GM19467 (cell line): Measurements from ENCODE around the gene OPCML.

Experiments
- ATAC-seq: cut with Tn5 transposase; IDR thresholded peaks from one replicate; pipeline ENCODE4 v1.9.1; 2021; ENCODE audit warnings: mild to moderate bottlenecking, moderate library complexity; ENCODE audit not compliant: unreplicated experiment

The OPCML gene

DNA sequence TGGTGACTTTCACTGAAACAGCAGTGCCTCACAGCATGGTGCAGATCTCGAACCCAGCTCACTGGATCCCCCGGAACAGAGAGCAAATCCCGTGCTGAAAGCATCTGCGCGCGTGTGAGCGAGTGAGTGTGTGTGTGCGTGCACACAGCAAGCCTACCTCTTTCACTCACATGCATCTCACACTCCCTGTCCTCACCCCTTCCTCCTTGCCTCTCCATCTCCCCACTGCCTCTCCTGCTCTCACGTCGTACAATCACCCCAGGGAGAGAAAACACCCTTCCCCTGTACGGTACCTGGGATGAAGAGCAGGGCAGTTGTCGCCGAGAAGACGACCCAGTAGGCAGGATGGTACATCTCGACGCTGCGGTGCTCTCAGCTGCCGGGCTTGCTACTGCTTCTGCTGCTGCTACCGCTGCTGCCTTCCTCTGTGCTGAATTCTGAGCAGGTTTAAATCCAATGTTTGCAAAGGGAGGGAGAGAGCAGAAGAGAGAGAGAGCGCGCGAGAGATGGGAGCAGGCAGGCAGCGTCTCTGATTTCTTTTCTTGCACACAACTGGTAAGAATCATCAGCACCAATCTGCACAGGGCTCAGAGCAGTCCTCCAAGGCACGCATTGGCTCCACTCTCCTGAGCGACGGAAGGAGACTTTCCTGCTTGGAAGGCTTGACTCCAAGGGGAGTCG is at the start of gene OPCML:
Gene OPCML, minus strand, starts transcription at position 531 of the 681 bp plus-strand sequence.
- no peak for ATAC-seq

DNA sequence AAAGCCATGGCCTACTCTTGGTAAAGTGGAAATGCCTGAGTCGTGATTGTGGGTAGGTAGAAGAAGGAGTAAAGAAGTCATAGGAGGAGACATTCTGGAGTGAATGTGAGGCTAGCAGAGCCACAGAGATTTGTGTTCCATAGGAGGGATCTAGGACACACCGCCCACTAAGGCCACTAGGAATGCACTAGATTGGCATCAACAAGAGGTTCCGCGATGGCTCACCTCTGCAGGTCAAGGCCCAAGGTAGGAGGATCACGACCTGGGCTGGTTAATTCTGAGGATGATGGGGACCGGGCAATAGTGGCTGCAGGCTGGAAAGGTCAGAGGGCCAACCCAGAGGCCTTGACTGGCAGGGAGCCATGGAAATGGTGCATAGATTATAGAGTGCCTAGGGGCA is 48.8 kb upstream of the OPCML start:
- no peak for ATAC-seq

DNA sequence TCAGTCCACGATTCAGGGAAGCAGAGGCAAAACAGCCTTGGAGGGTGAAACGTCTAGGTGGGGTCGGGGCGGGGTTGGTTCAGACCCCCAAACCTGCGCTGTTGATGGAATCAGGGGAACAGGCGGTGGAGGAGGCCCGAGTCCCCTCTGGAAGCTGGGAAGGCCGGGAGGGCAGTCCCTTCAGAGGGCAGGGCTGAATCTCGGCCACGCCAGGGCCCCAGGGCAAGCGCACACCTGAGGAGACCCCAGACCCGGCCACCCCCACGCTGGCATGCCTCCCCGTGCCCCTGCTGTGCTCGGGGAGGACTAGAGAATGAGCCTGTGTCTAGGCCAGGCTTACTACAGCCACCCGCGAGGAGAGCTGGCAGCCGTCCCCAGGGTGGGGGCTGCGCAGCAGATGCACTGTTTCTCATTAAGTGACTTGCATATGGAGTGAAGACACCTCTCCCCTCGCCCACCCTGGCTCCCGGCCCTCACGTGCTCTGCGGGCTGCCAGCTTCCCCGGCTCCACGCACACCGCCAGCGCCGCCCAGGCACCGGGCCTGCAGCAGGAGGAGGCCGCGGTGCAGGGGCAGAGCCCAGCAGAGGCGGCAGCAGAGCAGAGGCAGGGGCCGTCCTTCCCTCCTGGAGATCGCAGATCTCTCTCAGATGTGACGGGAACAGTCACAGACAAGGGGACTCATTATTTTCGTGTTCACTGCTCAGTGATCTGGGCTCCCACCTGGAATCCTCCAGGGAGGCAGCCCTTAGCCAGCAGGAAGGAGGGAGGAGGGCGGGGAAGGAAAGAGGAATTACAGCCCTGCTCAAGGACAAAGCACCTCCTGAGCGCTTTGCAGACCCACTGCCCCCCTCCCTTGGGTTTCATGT is 47.1 kb upstream of the OPCML start:
- no peak for ATAC-seq

DNA sequence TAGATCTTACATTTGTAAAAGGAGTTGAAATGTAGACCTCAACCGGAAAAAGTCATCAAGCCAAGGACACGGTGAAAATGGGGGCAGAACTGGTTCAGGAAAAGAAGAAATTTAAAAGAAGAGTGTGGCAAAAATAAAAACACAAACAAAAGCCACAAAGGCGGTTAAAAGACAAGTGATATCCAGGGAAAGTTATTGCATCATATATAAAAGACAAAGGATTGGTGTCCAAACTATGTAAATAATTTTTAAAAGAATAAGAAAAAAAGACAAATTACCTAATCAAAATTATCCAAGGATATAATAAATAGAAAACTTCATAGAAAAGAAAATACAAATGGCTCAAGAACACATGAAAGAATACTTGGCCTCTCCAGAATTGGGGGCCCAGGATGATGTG is 45.1 kb upstream of the OPCML start:
- no peak for ATAC-seq

DNA sequence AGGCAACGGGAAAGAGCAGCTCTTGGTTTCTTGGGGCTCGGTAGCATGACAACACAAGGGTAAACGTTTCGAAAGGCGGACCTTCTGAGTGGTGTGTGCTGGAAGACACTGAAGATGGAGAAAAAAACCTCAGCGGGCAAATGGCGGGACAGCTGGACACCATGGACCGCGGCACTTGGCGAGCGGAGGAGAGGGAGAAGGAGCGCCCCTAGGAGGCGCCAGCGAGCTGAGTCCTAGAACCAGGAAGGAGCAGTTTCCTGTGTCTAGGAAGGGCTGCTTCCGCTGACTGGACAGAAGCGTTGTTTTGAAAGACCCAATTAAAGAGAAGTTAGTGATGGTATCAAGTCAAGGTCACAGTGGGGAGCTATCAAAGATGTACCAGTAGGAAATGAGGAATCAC is 44.0 kb upstream of the OPCML start:
- ATAC-seq, result no peak

DNA sequence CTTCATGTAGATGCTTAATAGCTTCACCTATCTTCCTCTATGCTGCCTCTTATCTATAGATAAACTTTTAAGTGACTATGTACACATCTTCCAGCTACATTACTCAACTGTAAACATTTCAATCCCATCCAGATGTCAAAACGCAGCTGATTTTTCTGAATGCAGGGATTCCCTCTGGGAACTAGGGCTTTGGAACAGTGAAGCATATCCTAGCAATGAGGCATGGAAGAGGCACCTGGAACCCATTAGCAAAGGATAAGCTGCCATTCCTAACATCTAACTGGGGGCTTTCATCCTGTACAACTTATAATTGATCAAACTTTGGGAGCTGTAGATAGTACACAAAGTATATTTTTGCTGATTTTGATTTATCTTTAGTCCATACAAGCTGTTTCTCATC is 40.8 kb upstream of the OPCML start:
- no peak for ATAC-seq

DNA sequence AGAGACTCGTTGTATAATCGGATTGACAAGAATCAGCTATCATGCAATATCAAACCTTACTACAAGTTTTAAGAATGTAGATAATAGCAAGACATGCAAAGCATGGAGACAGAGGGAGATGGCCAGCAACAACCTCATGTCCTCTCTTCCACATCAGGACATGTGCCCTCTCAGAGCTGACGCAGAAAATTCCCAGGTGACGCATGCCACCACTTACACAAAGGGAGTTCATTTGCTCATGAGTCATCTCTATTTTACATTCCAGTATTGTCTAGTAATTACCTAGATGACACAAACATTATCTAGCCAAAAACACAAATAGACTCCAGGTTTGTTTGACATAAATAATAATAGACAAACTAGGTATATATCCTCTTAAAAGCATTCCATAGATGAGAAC is 38.1 kb upstream of the OPCML start:
- ATAC-seq, result no peak

DNA sequence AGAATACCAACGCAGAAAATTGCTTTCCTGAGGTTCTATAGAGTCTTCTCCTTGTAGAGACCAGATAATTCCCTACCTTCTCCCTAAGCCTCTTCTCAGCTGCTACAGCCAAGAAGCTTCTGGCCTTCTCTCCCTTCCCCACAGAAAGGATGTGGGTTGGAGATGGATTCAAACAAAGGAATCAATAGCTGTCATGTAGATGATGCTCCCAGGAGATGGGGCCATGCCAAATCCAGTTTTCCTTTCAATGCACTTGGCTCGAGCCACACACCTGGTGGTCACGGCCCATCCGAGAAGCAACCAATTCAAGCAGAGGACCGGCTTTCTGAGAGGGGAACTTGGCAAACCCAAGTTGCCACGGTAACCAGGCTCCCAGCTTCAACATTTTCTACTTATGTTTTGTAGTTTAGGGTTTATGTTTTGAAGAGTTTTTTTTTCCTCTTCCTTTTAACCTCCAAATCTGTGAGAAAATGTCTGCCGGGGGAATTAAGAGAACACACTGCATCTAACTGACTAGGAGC is 31.3 kb upstream of the OPCML start:
- ATAC-seq, result no peak

DNA sequence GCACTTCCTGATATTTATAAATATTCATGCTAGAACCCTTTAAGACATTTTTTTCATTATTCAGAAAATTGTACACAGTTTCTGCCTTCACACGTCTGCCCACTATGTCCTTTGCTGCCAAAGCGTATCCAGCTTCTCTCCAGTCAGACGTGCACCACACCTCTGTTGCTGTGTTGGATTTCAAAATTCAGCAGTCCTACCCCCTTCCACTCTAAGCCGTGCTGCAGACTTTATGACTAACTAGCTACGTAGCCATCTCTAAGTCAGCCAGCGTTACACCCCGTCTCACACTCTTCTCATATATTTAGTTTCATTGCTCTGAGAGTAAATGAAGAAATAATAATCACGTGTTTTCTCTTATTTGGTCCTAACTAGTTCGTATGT is 28.2 kb upstream of the OPCML start:
- ATAC-seq, result no peak

DNA sequence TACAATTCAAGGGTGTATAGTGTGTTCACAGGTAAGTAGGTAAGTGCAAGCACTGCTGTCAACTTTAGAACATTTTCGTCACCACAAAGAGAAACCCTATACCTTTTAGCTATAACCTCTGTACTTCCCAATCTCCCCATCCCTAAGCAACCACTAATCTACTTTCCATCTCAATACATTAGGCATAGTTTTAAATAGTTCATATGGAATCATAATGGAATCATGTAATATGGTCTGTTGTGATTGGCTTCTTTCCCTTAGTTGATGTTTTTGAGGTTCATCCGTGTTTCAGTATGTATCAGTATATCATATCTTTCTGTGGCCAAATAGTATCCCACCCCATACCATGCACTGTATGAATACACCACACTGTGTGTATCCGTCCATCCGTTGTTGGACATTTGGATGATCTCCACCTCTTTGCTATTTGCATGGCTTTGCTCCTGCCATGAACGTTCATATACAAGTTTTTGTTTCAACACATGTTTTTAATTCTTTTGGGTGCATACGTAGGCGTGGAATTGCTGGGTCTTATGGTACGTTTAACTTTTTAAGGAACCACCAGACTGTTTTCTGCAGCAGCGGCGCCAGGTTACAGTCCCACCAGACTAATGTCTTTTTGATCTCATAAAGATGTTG is 27.7 kb upstream of the OPCML start:
- ATAC-seq, result no peak

DNA sequence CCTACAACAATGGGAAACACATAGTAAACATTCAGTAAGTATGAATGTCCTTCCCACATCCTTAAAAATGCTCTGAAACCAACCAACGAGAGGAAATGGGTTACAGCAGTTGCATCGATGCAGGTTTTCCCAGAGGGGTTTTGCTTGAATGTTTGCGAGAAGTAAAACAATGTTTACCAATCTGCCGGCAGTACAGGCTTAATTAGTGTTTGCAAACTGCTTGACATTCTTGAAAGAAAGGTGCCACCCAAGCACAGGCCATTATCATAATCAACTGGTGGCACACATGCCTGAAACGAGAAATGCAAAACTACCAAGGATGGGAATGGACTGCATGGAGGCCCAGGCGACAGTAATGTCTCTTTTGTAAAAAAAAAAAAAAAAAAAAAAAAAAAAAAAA is 27.1 kb upstream of the OPCML start:
- no peak for ATAC-seq

DNA sequence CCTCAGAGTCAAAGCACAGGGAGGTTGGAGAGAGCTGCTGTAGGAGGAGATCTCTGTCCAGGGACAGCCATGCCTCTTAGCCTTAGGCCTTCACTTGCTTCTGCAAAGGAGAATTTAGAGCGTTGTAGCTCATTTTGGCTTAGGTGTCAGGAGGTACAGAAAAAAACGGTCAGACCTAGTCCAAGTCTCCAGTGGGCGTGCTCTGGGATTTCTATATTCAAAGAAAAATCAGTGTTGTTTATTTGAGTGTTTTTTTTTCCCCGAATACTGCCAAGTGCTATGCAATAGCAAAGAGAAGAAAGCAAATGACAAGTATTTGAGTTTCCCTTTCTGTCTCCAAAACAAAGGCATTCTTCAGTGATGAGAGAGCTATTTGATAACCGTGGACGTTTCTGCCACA is 22.7 kb upstream of the OPCML start:
- no peak for ATAC-seq

DNA sequence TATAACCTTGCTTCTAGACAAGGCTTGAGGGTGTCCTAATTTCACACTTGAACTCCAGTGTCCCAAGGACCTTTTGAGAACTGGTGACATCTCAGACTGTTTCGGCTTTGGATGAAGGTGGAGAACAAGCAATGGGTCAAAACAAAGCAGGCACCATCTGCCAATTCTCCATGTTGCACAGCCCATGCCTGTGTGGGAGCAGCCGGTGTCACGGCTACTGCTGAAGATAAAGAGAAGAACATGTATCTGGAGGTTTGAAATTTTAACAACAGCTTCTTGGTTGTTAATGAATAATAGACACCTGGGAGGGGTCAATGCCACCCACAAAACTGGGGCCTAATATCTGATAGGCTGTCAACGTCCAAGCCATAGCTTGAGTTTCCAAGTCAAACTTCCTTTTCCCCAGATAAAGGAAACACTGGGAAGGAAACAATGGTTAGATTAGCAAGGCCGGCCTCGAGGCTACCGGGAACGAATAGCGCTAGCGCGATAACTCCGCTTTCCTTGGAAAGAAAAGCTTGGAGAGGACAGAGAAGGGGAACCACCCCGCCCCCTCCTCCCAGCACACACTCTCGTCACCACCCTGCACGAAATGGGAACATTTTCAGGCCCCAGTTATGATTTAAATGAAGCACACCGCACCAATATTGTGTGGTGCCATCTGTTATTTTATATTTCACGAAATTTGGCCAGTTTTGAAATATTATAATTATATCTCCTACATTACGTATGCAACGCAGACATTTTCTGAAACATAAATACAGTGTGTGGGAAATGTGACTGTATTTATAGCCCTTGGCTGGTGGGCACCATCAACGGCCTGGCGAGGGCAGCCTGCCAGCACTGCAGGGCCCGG is 21.8 kb upstream of the OPCML start:
- no peak for ATAC-seq

DNA sequence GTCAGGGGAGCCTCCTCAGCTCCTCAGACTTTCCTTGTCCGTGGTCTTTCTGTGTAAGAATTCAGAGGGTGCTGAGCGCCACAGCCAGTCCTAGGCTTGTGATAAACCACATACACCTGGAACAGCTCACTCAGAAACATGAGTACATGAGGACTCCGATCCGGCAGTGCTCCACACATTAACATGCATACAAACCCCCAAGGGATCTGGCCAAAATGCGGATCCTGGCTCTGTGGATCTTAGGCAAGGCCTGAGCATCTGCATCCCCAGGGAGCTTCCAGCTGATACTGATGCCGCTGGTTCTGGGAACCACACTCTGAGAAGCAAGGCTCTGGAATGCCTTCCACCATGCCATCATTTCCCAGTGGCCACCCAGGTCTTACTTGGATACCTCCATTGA is 20.6 kb upstream of the OPCML start:
- no peak for ATAC-seq

DNA sequence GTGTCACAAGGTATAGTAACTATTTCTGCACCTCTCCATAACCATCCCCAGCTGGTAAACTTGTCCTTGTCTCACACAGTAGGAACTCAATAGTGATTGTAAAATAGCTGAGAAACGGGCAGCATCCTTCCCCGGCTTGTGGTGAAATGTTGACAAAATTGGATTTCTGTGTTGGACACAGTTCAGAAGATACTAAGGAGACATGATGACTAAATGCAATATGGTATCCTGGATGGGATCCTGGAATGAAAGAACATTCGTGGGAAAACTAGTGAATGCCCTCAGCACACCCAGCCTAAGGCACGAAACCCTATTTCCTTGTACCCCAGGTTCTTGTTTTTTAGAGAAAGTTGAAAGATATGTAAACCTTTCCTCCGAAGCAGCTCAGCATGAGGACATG is 18.8 kb upstream of the OPCML start:
- no peak for ATAC-seq

DNA sequence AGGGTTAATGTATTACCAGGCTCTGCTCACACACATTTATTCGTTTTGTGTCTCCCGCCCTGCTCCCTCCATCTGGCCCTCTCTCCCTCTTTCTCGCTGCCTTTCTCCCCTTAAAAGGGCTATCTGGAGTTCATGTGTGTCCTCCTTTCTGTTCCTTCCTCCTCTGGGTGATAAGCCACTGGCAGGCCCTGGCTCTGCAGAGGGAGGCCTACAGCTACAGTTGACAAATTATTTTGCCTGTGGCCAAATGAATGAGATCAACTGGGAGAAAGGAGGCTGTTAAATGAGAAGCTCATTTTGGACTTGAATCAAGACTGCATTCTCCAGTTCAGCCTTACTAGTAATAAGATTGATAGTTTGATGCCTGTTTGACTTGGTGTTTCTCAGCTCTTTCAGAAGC is 17.5 kb upstream of the OPCML start:
- ATAC-seq, result no peak

DNA sequence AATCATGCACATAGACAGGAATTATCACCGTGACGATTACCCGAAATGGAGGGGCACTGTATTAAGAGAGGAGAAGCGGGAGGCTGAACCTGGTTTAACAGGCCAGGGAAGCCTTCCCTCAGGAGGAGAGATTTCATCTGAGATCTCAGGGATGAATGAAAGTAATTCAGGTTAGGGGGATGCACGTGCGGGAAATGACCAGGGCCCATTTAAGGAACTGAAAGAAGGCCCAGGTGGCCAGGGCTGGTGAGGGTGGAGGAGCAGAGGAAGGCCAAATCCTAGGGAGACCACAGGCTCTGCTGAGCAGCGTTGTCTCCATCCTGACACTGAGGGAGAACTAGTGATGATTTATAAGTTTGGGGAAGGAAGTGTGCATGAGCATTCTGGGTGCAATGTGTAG is 16.3 kb upstream of the OPCML start:
- no peak for ATAC-seq

DNA sequence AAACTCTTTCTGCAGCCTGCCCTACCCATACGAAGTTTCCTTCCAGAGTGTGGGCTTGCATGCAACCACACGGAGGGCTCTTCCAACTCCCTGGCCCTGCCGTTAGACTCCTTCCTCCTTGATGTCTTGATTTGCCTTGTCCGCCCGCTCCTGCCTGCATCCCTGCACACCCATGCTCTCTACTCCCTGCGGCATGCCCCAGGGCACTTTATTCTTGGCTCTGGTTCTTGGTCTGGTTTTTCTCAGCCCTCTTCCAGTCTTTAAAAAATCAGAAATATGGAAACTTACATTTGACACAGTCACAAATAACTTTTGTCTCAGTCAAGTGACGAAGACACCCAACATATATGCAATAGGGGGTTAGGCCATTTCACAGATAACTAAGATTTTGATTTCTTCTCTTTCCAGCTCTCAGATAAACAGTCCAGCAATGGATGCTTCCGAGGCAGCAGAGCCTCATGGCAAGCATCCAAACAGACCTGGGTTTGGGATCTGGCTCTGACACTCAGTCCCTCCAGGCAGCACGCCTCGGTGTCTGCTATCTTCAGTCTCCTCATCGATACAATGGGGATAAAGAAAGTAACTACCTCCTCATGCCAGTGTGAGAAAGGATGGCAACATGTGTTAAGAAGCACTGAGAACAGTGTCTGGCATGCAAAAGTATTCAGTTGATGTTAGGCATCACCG is 15.7 kb upstream of the OPCML start:
- no peak for ATAC-seq

DNA sequence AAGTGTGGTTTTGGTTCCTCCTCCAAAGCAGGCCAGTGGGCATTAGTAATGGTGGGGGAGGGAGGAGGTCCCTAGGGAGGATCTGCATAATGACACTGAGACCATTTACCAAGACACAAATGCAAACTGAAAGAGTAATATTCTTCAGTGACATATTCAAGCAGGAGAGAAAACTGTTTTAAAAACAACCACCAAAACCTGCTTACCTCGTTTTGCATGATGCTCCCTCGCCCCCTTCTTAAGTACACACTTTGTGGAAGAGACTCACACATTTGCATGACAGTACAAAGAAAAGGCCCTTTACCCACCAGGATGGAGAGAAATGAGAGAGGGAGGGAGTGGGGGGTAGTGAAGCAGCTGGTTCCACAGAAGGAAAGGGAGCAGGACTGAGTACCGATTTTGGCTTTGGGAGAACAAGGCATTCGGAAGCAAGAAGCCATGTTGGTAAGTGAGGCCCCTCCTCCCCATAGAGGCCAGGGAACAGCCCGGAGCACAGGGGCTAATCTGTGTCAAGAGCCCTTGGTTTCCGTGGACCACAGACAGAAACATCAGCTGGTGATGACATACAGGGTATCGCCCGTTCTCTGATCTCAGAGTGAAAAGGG is 13.0 kb upstream of the OPCML start:
- no peak for ATAC-seq

DNA sequence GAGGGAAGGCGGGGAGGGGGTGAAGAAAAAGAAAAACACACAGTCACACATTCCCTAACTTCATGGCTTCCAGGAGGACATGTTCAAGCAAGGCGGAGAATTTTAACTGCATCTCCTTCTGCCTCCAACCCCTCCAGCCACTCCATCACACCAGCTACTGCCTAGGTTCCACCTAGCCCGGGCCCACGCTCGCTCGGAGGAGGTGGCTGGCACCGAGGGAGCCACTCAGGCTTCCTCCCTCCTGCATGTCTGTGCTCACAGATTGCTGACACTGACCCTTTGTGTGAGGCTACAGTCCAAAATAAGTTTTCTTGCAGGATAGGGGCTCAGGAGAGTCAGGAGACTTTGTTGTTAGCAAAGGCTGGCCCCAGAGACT is 9.4 kb upstream of the OPCML start:
- ATAC-seq, result no peak
